ENCODE results near the gene MDM2.

MDM2 gene

DNA sequence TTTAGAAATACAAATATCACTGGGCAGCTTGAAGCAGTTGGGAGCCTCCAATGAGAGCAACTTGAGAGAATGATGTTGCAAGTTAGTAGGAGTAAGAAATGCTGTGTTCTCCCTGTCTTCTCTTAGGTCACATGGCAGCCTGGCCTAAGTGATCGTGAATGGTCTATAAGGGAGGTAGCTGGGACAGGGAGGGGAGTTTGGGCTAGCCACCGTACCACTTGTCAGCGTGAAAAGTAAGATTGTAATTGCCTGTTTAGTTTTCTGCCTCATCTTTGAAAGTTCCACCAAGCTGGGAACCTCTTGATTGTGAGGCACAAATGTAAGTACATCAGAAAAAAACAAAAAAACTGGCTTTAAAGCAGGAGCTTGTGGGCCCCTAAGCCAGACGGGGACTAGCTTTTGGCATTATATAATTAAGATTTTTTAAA lies 36.4 kb downstream of the MDM2 start:
- no peaks in the 10 kb centered on the region for H3K9me2 ChIP-seq (replicated peaks; ENCODE audit: insufficient read depth, low read length)
- peaks cover 15% of the 10 kb centered on the region for H3K79me2 ChIP-seq (ENCODE audit: low read length)
- peaks cover 31% of the 10 kb centered on the region for H4K20me1 ChIP-seq (ENCODE audit: insufficient read depth, low read length)
- no peaks in the 10 kb centered on the region for H3K9me3 ChIP-seq (replicated peaks; ENCODE audit: insufficient read depth, low read length)
- no peak overlapping the region for H3K27ac ChIP-seq (ENCODE audit: low read length)
- H3K27me3 ChIP-seq (replicated peaks; ENCODE audit: insufficient read depth, low read length): no peaks in the 10 kb centered on the region
- no peak overlapping the region for H3K4me2 ChIP-seq (ENCODE audit: low read depth, low read length)
- no peak overlapping the region for H2AFZ ChIP-seq (ENCODE audit: low read length)
- H3K4me3 ChIP-seq (ENCODE audit: low read length): no peak overlapping the region
- TF ChIP-seq EZH2 (optimal IDR thresholded peaks at IDR 0.05; ENCODE audit: low read depth, low read length) (no peak), EZH2phosphoT487 (IDR thresholded peaks at IDR 0.05; ENCODE audit: low read length) (no peak)
- TF ChIP-seq, protein P1, sequence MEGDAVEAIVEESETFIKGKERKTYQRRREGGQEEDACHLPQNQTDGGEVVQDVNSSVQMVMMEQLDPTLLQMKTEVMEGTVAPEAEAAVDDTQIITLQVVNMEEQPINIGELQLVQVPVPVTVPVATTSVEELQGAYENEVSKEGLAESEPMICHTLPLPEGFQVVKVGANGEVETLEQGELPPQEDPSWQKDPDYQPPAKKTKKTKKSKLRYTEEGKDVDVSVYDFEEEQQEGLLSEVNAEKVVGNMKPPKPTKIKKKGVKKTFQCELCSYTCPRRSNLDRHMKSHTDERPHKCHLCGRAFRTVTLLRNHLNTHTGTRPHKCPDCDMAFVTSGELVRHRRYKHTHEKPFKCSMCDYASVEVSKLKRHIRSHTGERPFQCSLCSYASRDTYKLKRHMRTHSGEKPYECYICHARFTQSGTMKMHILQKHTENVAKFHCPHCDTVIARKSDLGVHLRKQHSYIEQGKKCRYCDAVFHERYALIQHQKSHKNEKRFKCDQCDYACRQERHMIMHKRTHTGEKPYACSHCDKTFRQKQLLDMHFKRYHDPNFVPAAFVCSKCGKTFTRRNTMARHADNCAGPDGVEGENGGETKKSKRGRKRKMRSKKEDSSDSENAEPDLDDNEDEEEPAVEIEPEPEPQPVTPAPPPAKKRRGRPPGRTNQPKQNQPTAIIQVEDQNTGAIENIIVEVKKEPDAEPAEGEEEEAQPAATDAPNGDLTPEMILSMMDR (IDR thresholded peaks at IDR 0.05; ENCODE audit: low read length): no peak
- no peak overlapping the region for H3K9ac ChIP-seq (ENCODE audit: low read length)
- H3F3A ChIP-seq (ENCODE audit: insufficient read depth, low read length): peaks cover 75% of the 10 kb centered on the region
- peaks cover 23% of the 10 kb centered on the region for H3K36me3 ChIP-seq (replicated peaks; ENCODE audit: insufficient read depth, low read length)
- H3K4me1 ChIP-seq (ENCODE audit: low read length): no peaks in the 10 kb centered on the region
- no peak for DNase-seq

DNA sequence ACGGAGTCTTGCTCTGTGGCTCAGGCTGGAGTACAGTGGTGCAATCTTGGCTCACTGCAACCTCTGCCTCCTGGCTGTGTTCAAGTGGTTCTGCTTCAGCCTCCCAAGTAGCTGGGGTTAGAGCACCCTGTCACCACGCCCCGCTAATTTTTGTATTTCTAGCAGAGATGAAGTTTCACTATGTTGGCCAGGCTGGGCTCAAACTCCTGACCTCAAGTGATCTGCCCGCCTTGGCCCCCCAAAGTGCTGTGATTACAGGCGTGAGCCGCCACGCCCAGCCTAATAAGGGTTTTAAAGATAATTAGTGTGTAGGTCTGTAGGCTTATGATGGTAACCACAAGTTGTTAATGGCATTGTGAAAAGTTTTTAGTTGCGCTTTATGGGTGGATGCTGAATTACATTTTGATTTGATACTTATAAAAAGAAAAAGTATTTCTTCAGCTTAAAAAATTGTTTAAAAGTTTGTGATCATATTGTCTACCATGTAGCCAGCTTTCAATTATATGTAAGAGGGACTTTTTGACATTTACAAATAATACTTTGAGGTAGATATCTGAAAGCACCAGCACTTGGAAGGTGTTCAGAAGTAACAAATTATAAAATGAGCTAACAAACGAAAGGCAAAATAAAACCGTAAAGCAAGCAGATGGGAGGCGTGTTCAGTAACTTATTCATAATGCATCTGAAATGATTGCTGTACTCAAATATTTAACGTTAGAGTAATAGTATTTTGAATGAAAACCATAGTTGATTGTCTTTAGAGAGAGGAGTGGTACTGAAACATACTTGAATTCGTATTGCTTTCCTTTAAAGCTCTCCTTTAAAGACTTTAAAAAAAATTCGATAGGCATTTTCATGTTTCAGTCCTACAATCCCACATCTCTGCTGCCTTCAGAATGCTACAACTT lies 37.1 kb downstream of the MDM2 start:
- H4K20me1 ChIP-seq (ENCODE audit: insufficient read depth, low read length): peaks cover 25% of the 10 kb centered on the region
- no peak overlapping the region for H3K9ac ChIP-seq (ENCODE audit: low read length)
- H3K36me3 ChIP-seq (replicated peaks; ENCODE audit: insufficient read depth, low read length): peaks cover 16% of the 10 kb centered on the region
- no peaks in the 10 kb centered on the region for H3K27me3 ChIP-seq (replicated peaks; ENCODE audit: insufficient read depth, low read length)
- no peak overlapping the region for H3K27ac ChIP-seq (ENCODE audit: low read length)
- H3K79me2 ChIP-seq (ENCODE audit: low read length): peaks cover 10% of the 10 kb centered on the region
- H3K9me2 ChIP-seq (replicated peaks; ENCODE audit: insufficient read depth, low read length): no peaks in the 10 kb centered on the region
- H3K4me2 ChIP-seq (ENCODE audit: low read depth, low read length): no peak overlapping the region
- no peaks in the 10 kb centered on the region for H3K4me1 ChIP-seq (ENCODE audit: low read length)
- TF ChIP-seq EZH2phosphoT487 (IDR thresholded peaks at IDR 0.05; ENCODE audit: low read length): no peak
- TF ChIP-seq, protein P1 (IDR thresholded peaks at IDR 0.05; ENCODE audit: low read length): no peak
- H3K4me3 ChIP-seq (ENCODE audit: low read length): no peak overlapping the region
- peaks cover 75% of the 10 kb centered on the region for H3F3A ChIP-seq (ENCODE audit: insufficient read depth, low read length)
- DNase-seq: no peak
- H2AFZ ChIP-seq (ENCODE audit: low read length): no peak overlapping the region
- H3K9me3 ChIP-seq (replicated peaks; ENCODE audit: insufficient read depth, low read length): no peaks in the 10 kb centered on the region

GRCh38 chr12:68846811-68847210 lies 38.8 kb downstream of the MDM2 start:
- H3K4me3 ChIP-seq (ENCODE audit: low read length): no peak overlapping the region
- peaks cover 17% of the 10 kb centered on the region for H4K20me1 ChIP-seq (ENCODE audit: insufficient read depth, low read length)
- peaks cover 5% of the 10 kb centered on the region; the same call in 1 of the 2 replicates for H3K79me2 ChIP-seq (ENCODE audit: low read length)
- peaks cover 73% of the 10 kb centered on the region for H3F3A ChIP-seq (ENCODE audit: insufficient read depth, low read length)
- H3K36me3 ChIP-seq (replicated peaks; ENCODE audit: insufficient read depth, low read length): peaks cover 11% of the 10 kb centered on the region
- H3K4me1 ChIP-seq (ENCODE audit: low read length): no peaks in the 10 kb centered on the region
- DNase-seq: no peak
- H3K4me2 ChIP-seq (ENCODE audit: low read depth, low read length): no peak overlapping the region
- no peaks in the 10 kb centered on the region for H3K9me2 ChIP-seq (replicated peaks; ENCODE audit: insufficient read depth, low read length)
- H3K9me3 ChIP-seq (replicated peaks; ENCODE audit: insufficient read depth, low read length): no peaks in the 10 kb centered on the region
- no peak overlapping the region for H3K9ac ChIP-seq (ENCODE audit: low read length)
- no peak overlapping the region for H2AFZ ChIP-seq (ENCODE audit: low read length)
- TF ChIP-seq EZH2 (optimal IDR thresholded peaks at IDR 0.05; ENCODE audit: low read depth, low read length): no peak
- no peak for TF ChIP-seq EZH2phosphoT487 (IDR thresholded peaks at IDR 0.05; ENCODE audit: low read length)
- TF ChIP-seq, protein P1 (IDR thresholded peaks at IDR 0.05; ENCODE audit: low read length): no peak
- H3K27ac ChIP-seq (ENCODE audit: low read length): no peak overlapping the region
- H3K27me3 ChIP-seq (replicated peaks; ENCODE audit: insufficient read depth, low read length): no peaks in the 10 kb centered on the region
